ENCODE measurements around the gene SCGB1C1.

DNA sequence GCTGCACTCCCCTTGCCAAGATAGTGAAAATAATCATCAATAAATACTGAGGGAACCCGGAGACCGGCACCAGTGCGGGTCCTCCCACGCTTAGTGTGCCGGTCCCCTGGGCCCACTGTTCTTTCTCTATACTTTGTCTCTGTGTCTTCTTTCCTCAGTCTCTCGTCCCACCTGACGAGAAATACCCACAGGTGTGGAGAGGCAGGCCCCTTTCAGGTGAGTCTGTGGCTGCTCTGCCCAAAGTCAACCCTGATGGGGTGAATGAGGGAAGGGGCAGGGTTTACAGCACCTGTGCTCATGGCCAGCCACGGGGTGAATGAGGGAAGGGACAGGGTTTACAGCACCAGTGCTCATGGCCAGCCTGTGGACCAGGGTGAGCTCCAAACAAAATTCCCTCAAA is 9.6 kb downstream of the SCGB1C1 start:
- TF ChIP-seq, protein P1, sequence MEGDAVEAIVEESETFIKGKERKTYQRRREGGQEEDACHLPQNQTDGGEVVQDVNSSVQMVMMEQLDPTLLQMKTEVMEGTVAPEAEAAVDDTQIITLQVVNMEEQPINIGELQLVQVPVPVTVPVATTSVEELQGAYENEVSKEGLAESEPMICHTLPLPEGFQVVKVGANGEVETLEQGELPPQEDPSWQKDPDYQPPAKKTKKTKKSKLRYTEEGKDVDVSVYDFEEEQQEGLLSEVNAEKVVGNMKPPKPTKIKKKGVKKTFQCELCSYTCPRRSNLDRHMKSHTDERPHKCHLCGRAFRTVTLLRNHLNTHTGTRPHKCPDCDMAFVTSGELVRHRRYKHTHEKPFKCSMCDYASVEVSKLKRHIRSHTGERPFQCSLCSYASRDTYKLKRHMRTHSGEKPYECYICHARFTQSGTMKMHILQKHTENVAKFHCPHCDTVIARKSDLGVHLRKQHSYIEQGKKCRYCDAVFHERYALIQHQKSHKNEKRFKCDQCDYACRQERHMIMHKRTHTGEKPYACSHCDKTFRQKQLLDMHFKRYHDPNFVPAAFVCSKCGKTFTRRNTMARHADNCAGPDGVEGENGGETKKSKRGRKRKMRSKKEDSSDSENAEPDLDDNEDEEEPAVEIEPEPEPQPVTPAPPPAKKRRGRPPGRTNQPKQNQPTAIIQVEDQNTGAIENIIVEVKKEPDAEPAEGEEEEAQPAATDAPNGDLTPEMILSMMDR (IDR thresholded peaks at IDR 0.05): no peak
- TF ChIP-seq POLR2A (IDR thresholded peaks at IDR 0.05) (no peak), EP300 (IDR thresholded peaks at IDR 0.05) (no peak)

Measured in tibial nerve (tissue), 4 donors.